HCEC 1CT (cell line): ENCODE results near the gene SRRM5.
"Not testable (repeated sequence)": the region's sequence is repeated elsewhere in the genome, so short reads cannot be mapped to it uniquely, and the experiment has no call there.

Source experiments
- DNase-seq: peaks from one replicate; pipeline ENCODE4 v3.0.0-alpha.2; 2017

Gene SRRM5

GRCh38 chr19:43611788-43612187 is at the start of gene SRRM5:
Gene SRRM5, plus strand, starts transcription at chr19:43612088. Its CDS starts 34 bp downstream, at chr19:43612122.
- no peak for DNase-seq

- DNase-seq: no peak
Measured at GRCh38 chr19:43562226-43562697, 49.6 kb upstream of the SRRM5 start.

- peak; percentile 83 for DNase-seq
Measured at GRCh38 chr19:43562698-43563241, 49.1 kb upstream of the SRRM5 start.

GRCh38 chr19:43563816-43564457 is 48.0 kb upstream of the SRRM5 start:
- DNase-seq: no peak

- no peak for DNase-seq
Measured at GRCh38 chr19:43564800-43565199, 47.1 kb upstream of the SRRM5 start.

GRCh38 chr19:43569657-43570056 is 42.2 kb upstream of the SRRM5 start:
- DNase-seq: no peak

GRCh38 chr19:43570174-43570791 is 41.6 kb upstream of the SRRM5 start:
- no peak for DNase-seq

- no peak for DNase-seq
Measured at GRCh38 chr19:43572171-43572588, 39.7 kb upstream of the SRRM5 start.

GRCh38 chr19:43574424-43575155 is 37.3 kb upstream of the SRRM5 start:
- no peak for DNase-seq

GRCh38 chr19:43575156-43575950 is 36.5 kb upstream of the SRRM5 start, which contains the start of the genes PINLYP and XRCC1:
Gene PINLYP, plus strand, starts transcription at chr19:43575801. Its CDS starts 1,391 bp downstream, at chr19:43577192.
Gene XRCC1, minus strand, starts transcription at chr19:43575527. Its CDS starts 69 bp downstream, at chr19:43575458.
- peak; percentile 99 for DNase-seq

GRCh38 chr19:43575955-43576878 is 35.7 kb upstream of the SRRM5 start:
- no peak for DNase-seq

GRCh38 chr19:43578787-43579186 is 33.1 kb upstream of the SRRM5 start:
- DNase-seq: no peak

GRCh38 chr19:43581467-43581866 is 30.4 kb upstream of the SRRM5 start:
- no peak for DNase-seq

GRCh38 chr19:43582495-43582894 is 29.4 kb upstream of the SRRM5 start:
- DNase-seq: no peak

GRCh38 chr19:43584484-43584883 is 27.4 kb upstream of the SRRM5 start:
- DNase-seq: no peak

- DNase-seq: no peak
Measured at GRCh38 chr19:43586346-43586745, 25.5 kb upstream of the SRRM5 start.

GRCh38 chr19:43587029-43587428 is 24.9 kb upstream of the SRRM5 start:
- not testable (repeated sequence) for DNase-seq

- no peak for DNase-seq
Measured at GRCh38 chr19:43589277-43589676, 22.6 kb upstream of the SRRM5 start.

GRCh38 chr19:43589678-43590077 is 22.2 kb upstream of the SRRM5 start:
- DNase-seq: no peak

GRCh38 chr19:43591904-43592772 is 19.8 kb upstream of the SRRM5 start:
- DNase-seq: no peak
